HepG2 (cell line): ENCODE results near the gene TPST2. TPM values are rescaled to one million over a fixed set of nuclear protein-coding genes. Genes with fewer than 3 reads are reported as not detected.

ENCODE experiments used
- DMAP1 ChIP-seq: IDR thresholded peaks from 2 replicates; pipeline ENCODE4 v1.6.1; 2016
- ELK4 ChIP-seq: sonication (generic); formaldehyde crosslinking; IDR thresholded peaks from 2 replicates; pipeline ENCODE4 v1.9.0; 2021; ENCODE audit warnings: missing genetic modification reagents, borderline replicate concordance
- FOXA1 ChIP-seq, 2 experiments: fragments of 450-650 bp in 1 of 2; sonication (generic) in 1 of 2; formaldehyde crosslinking in 1 of 2; IDR thresholded peaks; 2 replicates each; pipeline versions ENCODE4 v1.4.0 to v1.6.1; 2016 to 2020; ENCODE audit warnings: missing genetic modification reagents in 1 of 2
- GZF1 ChIP-seq: sonication (generic); formaldehyde crosslinking; IDR thresholded peaks from 2 replicates; pipeline ENCODE4 v1.5.1; 2020; ENCODE audit warnings: mild to moderate bottlenecking, missing genetic modification reagents
- HDAC2 ChIP-seq: sonication (generic); formaldehyde crosslinking; IDR thresholded peaks from 2 replicates; pipeline ENCODE4 v1.4.0; 2020; ENCODE audit warnings: missing genetic modification reagents
- ISX ChIP-seq: sonication (generic); formaldehyde crosslinking; conservative IDR thresholded peaks from 2 replicates; pipeline ENCODE4 v1.5.0; 2020; ENCODE audit warnings: missing genetic modification reagents
- KLF6 ChIP-seq: IDR thresholded peaks from 2 replicates; pipeline ENCODE4 v1.8.0; 2016; ENCODE audit warnings: missing biosample characterization, missing genetic modification reagents
- MAFK ChIP-seq, 2 experiments: IDR thresholded peaks in 1 of 2; conservative IDR thresholded peaks in 1 of 2; 2 replicates each; pipeline ENCODE4 v1.6.1; 2011; ENCODE audit warnings: improper control_type of control experiment in 2 of 2, low read length in 2 of 2
- MAX ChIP-seq: IDR thresholded peaks from 2 replicates; pipeline ENCODE4 v1.6.1; 2012; ENCODE audit warnings: inconsistent platforms
- MIXL1 ChIP-seq: IDR thresholded peaks from 2 replicates; pipeline ENCODE4 v1.6.1; 2016
- PHF21A ChIP-seq: sonication (generic); formaldehyde crosslinking; IDR thresholded peaks from 2 replicates; pipeline ENCODE4 v1.5.0; 2020; ENCODE audit warnings: mild to moderate bottlenecking, missing genetic modification reagents
- POLR2A ChIP-seq, 2 experiments: IDR thresholded peaks; 2 replicates each; pipeline ENCODE4 v1.6.1; 2011; ENCODE audit warnings: low read depth in 2 of 2, low read length in 2 of 2, mild to moderate bottlenecking in 1 of 2, moderate library complexity in 1 of 2; ENCODE audit not compliant: insufficient read depth in 1 of 2
- RCOR2 ChIP-seq: IDR thresholded peaks from 2 replicates; pipeline ENCODE4 v1.6.1; 2016; ENCODE audit warnings: missing biosample characterization, missing genetic modification reagents
- SP2 ChIP-seq: sonication (generic); formaldehyde crosslinking; IDR thresholded peaks from 2 replicates; pipeline ENCODE4 v1.5.1; 2020; ENCODE audit warnings: mild to moderate bottlenecking, missing genetic modification reagents
- SP4 ChIP-seq: sonication (generic); formaldehyde crosslinking; IDR thresholded peaks from 2 replicates; pipeline ENCODE4 v1.8.1; 2023; ENCODE audit warnings: mild to moderate bottlenecking, missing genetic modification reagents
- TCF7 ChIP-seq: sonication (generic); IDR thresholded peaks from 2 replicates; pipeline ENCODE4 v1.6.1; 2016; ENCODE audit warnings: antibody characterized with exemption, low read depth
- TEF ChIP-seq: sonication (generic); formaldehyde crosslinking; IDR thresholded peaks from 2 replicates; pipeline ENCODE4 v1.5.0; 2020; ENCODE audit warnings: missing genetic modification reagents
- TRAFD1 ChIP-seq: sonication (generic); formaldehyde crosslinking; IDR thresholded peaks from 2 replicates; pipeline ENCODE4 v1.5.1; 2020; ENCODE audit warnings: missing genetic modification reagents, mild to moderate bottlenecking, borderline replicate concordance
- ZNF180 ChIP-seq: sonication (generic); formaldehyde crosslinking; IDR thresholded peaks from 2 replicates; pipeline ENCODE4 v1.4.0; 2020; ENCODE audit warnings: low read depth, missing genetic modification reagents, borderline replicate concordance
- ZNF260 ChIP-seq: sonication (generic); formaldehyde crosslinking; IDR thresholded peaks from 2 replicates; pipeline ENCODE4 v1.4.0; 2020; ENCODE audit warnings: missing genetic modification reagents, low read depth, mild to moderate bottlenecking, borderline replicate concordance
- ZNF619 ChIP-seq: sonication (generic); formaldehyde crosslinking; IDR thresholded peaks from 2 replicates; pipeline ENCODE4 v1.4.0; 2020; ENCODE audit warnings: mild to moderate bottlenecking, missing genetic modification reagents
- ZNF724P ChIP-seq: sonication (generic); formaldehyde crosslinking; IDR thresholded peaks from 2 replicates; pipeline ENCODE4 v1.8.0; 2022; ENCODE audit warnings: missing genetic modification reagents, borderline replicate concordance
- ZNF761 ChIP-seq: sonication (generic); formaldehyde crosslinking; conservative IDR thresholded peaks from 2 replicates; pipeline ENCODE4 v1.4.0; 2020; ENCODE audit warnings: mild to moderate bottlenecking, missing genetic modification reagents
- polyA plus RNA-seq, 8 experiments: library from polyadenylated mRNA; depleted of rRNA in 3 of 8; stranded (reverse) in 7 of 8; unstranded in 1 of 8; fragments of >200 nt; fragmentation: Illumina TruSeq in 4 of 8; extraction: Trizol in 4 of 8; gene quantifications; 2 replicates each; pipeline versions ENCODE4 v1.2.1 to v1.2.3, GENCODE V29; 2011 to 2016; ENCODE audit warnings: low read depth in 4 of 8, missing spikeins in 1 of 8, mixed read lengths in 1 of 8; ENCODE audit not compliant: insufficient read depth in 1 of 8
- total RNA-seq, 5 experiments: library from RNA; depleted of rRNA; stranded (reverse); fragments of >200 nt; fragmentation: Illumina TruSeq; extraction: Trizol; gene quantifications; 2 replicates each; pipeline ENCODE4 v1.2.3, GENCODE V29; 2016; ENCODE audit warnings: low read depth in 1 of 5

TPST2 gene
- total and polyA plus RNA-seq, 2 of the 13 experiments (the other 11 are each of a cell fraction or from before 2014, with no cell fraction given), result 15.2 to 23.8 TPM

- TF ChIP-seq ZNF260 (CRISPR knock-in tag) (no peak), MAX (no peak), SP2 (CRISPR knock-in tag) (no peak), ZNF180 (CRISPR knock-in tag) (no peak), SP4 (no peak), POLR2A (IDR thresholded peaks at IDR 0.05; ENCODE audit: insufficient read depth in 1 of 2, low read depth in 2 of 2, low read length in 2 of 2) (peak; percentile 46 to 77; a peak in 3 of 4 replicates), RCOR2 (CRISPR knock-in tag) (0 out of 2 replicates have a peak, but pooled peaks have one; percentile 27), HDAC2 (CRISPR knock-in tag) (no peak; the same call in 1 of the 2 replicates), ISX (no peak), ZNF761 (CRISPR knock-in tag) (no peak), PHF21A (peak; percentile 43; the same call in 1 of the 2 replicates), ZNF619 (no peak), FOXA1 (IDR thresholded peaks at IDR 0.05) (no peak), FOXA1 (CRISPR knock-in tag; IDR thresholded peaks at IDR 0.05) (peak; percentile 55), DMAP1 (CRISPR knock-in tag) (no peak; the same call in 1 of the 2 replicates), GZF1 (CRISPR knock-in tag) (no peak), MIXL1 (0 out of 2 replicates have a peak, but pooled peaks have one; percentile 37), TEF (CRISPR knock-in tag) (peak; percentile 45; the same call in 1 of the 2 replicates), MAFK (conservative IDR thresholded peaks at IDR 0.05 in 1 of 2, IDR thresholded peaks at IDR 0.05 in 1 of 2; ENCODE audit: low read length in 2 of 2) (peak in 1 of 2 experiments; percentile 21; a peak in 1 of 4 replicates), ZNF724P (CRISPR knock-in tag) (no peak), KLF6 (no peak), TRAFD1 (CRISPR knock-in tag) (no peak), TCF7 (no peak), ELK4 (CRISPR knock-in tag) (no peak)
Observed at GRCh38 chr22:26479792-26480610, 109.9 kb downstream of the TPST2 start (continued).
